Natural killer cell treated with Interleukin-12 subunit alpha and Interleukin-12 subunit beta and Interleukin-15 and Interleukin-18, amount 100 ng/mL, for 72 hours (primary cell): Measurements from ENCODE around the gene FAM181A. TPM values are rescaled to one million over a fixed set of nuclear protein-coding genes. Genes with fewer than 3 reads are reported as not detected.

Experiments used
- ATAC-seq, 2 donors: fragments of 150-1000 bp; cut with Tn5 transposase in 1 of 2; sonication (Bioruptor Pico), chemical (Tn5 transposase) in 1 of 2; 2 replicates each; pipeline ENCODE4 v1.10.0; 2021
- DNase-seq: peaks from one replicate; pipeline ENCODE4 v3.0.0; 2022; ENCODE audit warnings: low spot score
- H3K27ac Mint-ChIP-seq, 2 donors: 1 replicate in 1 of 2; 2 replicates in 1 of 2; pipeline ENCODE4 v1.8.0; 2022; ENCODE audit warnings: mixed read lengths in 2 of 2, mild to moderate bottlenecking in 1 of 2, moderate library complexity in 1 of 2
- H3K27me3 Mint-ChIP-seq, 2 donors: 1 replicate in 1 of 2; 2 replicates in 1 of 2; pipeline ENCODE4 v1.8.0; 2022; ENCODE audit warnings: mixed read lengths in 2 of 2
- H3K36me3 Mint-ChIP-seq: one replicate; pipeline ENCODE4 v1.8.0; 2022; ENCODE audit warnings: mixed read lengths
- H3K4me1 Mint-ChIP-seq, 2 donors: 1 replicate in 1 of 2; 2 replicates in 1 of 2; pipeline ENCODE4 v1.8.0; 2022; ENCODE audit warnings: low read depth in 2 of 2, mixed read lengths in 2 of 2, mild to moderate bottlenecking in 1 of 2
- H3K4me3 Mint-ChIP-seq: one replicate; pipeline ENCODE4 v1.8.0; 2022; ENCODE audit warnings: mixed read lengths
- H3K9me3 Mint-ChIP-seq: 2 replicates; pipeline ENCODE4 v1.8.0; 2022; ENCODE audit warnings: mixed read lengths
- total RNA-seq, 2 donors: library from RNA; stranded (reverse); gene quantifications; one replicate each; pipeline ENCODE4 v1.2.3, GENCODE V29; 2022

Gene FAM181A
- total RNA-seq, 2 donors from 2014 or later, result not detected

DNA sequence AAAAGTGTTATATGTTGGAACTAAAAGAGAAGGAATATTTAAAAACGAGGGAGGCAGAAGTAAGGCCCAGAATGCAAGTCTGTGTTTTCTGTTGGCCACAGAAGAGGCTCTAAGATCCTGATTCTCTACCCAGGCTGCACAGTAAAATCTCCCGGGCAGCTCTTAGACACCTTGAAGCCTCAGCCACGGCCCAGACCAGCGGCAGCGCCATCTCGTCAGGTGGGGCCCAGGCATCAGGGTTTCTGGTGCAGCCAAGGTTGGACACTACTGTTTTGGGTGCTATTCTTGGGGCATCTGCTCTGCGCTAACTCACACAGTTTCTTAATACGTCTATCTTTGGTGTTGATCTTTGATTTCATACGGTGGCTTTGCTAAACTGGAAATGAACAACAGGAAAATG lies 16.8 kb downstream of the FAM181A start:
- H3K36me3 Mint-ChIP-seq, result no peaks in the 10 kb centered on the region
- H3K4me1 Mint-ChIP-seq, result peaks cover 5 to 13% of the 10 kb centered on the region in 2 donors
- no peak for DNase-seq
- no peak for ATAC-seq
- H3K27ac Mint-ChIP-seq, result peak overlapping the region in 1 of 2 donors; percentile 15
- no peaks in the 10 kb centered on the region for H3K9me3 Mint-ChIP-seq
- H3K27me3 Mint-ChIP-seq, result no peaks in the 10 kb centered on the region
- no peak overlapping the region for H3K4me3 Mint-ChIP-seq

DNA sequence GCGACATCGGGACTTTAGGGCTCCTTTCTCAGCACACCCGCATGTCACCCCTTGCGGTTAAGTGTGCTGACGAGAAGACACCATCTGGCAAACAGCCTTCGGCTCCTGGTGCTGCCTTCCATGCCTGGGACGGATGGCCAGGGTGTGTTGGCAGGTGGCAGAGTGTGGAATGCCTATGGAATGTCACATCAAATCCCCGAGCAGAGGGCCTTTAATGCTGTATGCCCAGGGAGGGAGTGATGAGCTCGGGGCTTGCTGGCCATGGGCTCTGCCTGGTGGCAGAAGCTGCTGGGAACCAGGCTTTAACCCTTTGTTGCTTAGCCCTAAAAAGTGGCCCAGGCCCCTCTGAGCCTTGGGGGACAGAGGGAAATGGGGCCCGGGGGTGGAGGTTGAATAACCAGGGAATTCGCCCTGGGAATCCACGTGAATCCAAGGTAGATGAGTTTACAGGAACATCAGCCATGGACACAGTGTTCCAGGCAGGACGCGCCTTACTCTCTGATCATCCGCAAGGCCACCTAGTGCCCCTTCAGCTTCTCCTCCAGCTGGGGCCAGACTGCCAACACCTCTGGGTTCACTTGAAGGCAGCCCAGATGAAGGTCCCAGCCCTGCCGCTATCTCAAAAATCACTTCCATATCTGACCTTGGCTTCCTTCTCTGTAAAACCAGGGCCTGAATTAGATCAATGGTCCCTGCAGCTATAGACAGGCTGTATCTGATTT lies 17.4 kb downstream of the FAM181A start:
- Mint-ChIP-seq H3K9me3 (no peaks in the 10 kb centered on the region), H3K36me3 (no peaks in the 10 kb centered on the region)

DNA sequence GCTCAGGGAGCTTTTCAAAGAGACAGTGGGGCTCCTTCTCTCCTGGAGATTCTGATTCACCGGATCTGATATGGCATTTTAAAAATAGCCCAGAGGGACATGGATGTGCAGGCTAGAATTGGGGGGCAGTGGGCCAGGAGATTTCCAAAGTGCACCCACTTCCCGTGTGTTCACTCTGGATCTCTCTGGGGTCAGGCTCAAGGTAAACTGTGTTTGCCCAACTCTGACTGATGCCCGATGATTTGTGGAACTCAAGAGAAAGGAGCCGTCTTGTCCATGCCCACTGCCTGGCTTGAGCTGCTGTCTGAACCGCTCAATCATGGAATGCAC lies 17.9 kb downstream of the FAM181A start:
- H3K27ac Mint-ChIP-seq, result no peak overlapping the region

More for the DNA sequence above, 17.4 kb downstream of the FAM181A start:
- H3K27me3 Mint-ChIP-seq, result no peaks in the 10 kb centered on the region
- peaks cover 5 to 13% of the 10 kb centered on the region in 2 donors for H3K4me1 Mint-ChIP-seq
- no peak overlapping the region for H3K4me3 Mint-ChIP-seq
- no peak for DNase-seq
- H3K27ac Mint-ChIP-seq, result peak overlapping the region in 1 of 2 donors; percentile 15
- ATAC-seq, result no peak

DNA sequence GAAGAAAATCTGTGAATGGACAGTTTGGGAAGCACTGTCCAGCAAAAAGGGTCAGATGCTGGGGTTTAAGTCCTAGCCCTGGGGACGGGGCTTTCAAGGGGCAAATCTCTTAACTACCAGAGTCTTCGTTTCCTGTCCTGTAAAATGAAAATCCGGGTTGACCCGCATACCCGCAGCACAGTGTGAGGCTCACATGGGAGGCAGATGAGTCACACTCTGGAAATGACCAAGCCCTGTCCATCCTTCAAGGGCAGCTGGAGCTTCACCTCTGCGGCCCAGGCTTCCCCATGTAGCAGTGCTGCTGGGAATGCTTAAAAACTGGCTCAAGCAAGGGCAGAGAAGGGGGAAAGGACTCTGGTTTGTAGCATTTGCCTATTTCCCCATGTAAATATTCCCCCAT lies 19.0 kb downstream of the FAM181A start:
- Mint-ChIP-seq H3K27me3 (no peaks in the 10 kb centered on the region), H3K4me3 (no peak overlapping the region), H3K36me3 (peaks cover 6% of the 10 kb centered on the region), H3K4me1 (peaks cover 10 to 12% of the 10 kb centered on the region in 2 donors), H3K9me3 (no peaks in the 10 kb centered on the region), H3K27ac (no peak overlapping the region)
- ATAC-seq (peak in 1 of 2 donors; percentile 78), DNase-seq (no peak)

More for the DNA sequence above, 17.9 kb downstream of the FAM181A start:
- Mint-ChIP-seq H3K27me3 (no peaks in the 10 kb centered on the region), H3K36me3 (peaks cover under 1% of the 10 kb centered on the region), H3K4me1 (peaks cover 5 to 9% of the 10 kb centered on the region in 2 donors), H3K9me3 (no peaks in the 10 kb centered on the region), H3K4me3 (no peak overlapping the region)
- DNase-seq (no peak), ATAC-seq (no peak)

DNA sequence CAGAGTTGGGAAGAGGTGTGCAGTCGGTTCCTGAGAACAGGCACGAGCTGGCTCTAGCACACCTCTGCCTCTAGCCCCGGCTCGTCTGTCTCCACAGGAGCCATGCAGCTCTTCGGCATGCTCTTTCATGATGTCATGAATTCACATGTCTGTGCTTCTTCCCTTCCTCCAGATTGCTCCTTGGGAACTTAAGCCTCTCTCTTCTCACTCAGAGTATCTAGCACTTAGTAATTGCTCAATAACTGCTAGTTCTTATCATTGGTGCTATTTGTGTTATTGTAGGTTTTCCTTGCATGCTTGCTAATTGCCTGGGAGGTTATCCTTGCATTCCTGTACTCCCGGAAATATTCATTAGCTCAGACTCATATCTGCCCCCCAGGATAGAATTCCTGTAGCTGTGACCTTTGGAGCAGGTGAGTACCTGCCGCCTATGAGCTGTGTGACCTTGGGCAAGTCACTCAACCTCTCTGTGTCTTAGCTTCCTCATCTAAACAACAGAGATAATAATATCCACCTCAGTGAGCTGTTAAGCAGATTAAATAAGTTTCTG lies 19.5 kb downstream of the FAM181A start:
- H3K4me3 Mint-ChIP-seq, result no peak overlapping the region
- peaks cover 6% of the 10 kb centered on the region for H3K36me3 Mint-ChIP-seq
- DNase-seq (no peak), ATAC-seq (no peak)
- no peaks in the 10 kb centered on the region for H3K27me3 Mint-ChIP-seq
- H3K27ac Mint-ChIP-seq, result peak overlapping the region in 1 of 2 donors; percentile 11
- peaks cover 14% of the 10 kb centered on the region in 2 donors for H3K4me1 Mint-ChIP-seq
- H3K9me3 Mint-ChIP-seq, result no peaks in the 10 kb centered on the region

DNA sequence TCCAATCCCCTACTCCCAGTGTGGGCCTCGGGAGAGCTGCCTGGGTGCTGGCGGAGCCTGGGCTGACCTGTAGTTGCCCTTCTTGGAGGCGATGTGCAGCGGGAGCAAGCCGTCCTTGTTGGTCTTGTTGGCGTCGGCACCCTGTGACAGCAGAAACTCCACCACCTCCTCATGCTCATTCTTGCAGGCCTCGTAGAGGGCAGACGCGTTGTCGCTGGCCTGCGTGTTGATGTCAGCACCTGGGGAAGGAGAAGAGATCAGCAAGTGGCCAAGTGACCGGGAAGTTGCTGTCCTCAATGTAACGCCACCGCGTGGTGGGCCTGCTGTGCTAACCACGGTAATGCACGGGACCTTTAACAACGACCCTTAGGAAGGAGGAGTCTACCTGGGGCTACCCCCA lies 20.1 kb downstream of the FAM181A start:
- peaks cover 6% of the 10 kb centered on the region for H3K36me3 Mint-ChIP-seq
- no peaks in the 10 kb centered on the region for H3K27me3 Mint-ChIP-seq
- no peak for DNase-seq
- no peak for ATAC-seq
- no peak overlapping the region for H3K4me3 Mint-ChIP-seq
- H3K9me3 Mint-ChIP-seq, result no peaks in the 10 kb centered on the region
- no peak overlapping the region for H3K27ac Mint-ChIP-seq
- H3K4me1 Mint-ChIP-seq, result peaks cover 18 to 20% of the 10 kb centered on the region in 2 donors

DNA sequence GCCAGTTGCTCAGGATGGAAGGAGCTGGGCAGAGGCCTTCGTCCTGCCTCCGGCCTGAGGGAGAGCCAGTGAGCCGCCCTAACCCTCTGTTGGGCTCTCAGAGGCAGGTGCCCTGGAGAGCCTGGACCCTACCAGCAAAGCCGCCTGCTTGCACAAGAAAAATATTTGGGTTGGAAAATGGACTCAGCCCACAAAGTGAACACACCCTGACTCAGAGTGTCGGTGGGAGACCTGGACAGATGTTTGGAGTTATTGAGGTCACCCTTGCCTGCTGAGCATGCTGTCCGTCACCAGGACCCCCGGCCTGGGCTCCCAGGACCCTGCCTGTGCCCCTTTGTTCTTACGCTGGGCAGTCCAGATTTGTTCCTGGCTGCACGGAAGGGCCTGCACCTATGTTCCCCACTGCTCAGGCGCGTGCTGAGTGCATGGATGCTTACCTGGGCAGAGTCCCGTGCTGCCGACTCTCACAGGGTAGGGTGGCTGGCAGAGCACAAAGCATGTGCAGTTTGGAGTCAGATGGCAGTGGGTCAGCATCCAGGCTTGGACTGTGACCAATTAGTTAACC lies 22.4 kb downstream of the FAM181A start:
- Mint-ChIP-seq H3K4me1 (peaks cover 30 to 39% of the 10 kb centered on the region in 2 donors), H3K27me3 (no peaks in the 10 kb centered on the region), H3K27ac (no peak overlapping the region), H3K9me3 (no peaks in the 10 kb centered on the region), H3K4me3 (no peak overlapping the region), H3K36me3 (peaks cover 6% of the 10 kb centered on the region)
- ATAC-seq (no peak), DNase-seq (no peak)

DNA sequence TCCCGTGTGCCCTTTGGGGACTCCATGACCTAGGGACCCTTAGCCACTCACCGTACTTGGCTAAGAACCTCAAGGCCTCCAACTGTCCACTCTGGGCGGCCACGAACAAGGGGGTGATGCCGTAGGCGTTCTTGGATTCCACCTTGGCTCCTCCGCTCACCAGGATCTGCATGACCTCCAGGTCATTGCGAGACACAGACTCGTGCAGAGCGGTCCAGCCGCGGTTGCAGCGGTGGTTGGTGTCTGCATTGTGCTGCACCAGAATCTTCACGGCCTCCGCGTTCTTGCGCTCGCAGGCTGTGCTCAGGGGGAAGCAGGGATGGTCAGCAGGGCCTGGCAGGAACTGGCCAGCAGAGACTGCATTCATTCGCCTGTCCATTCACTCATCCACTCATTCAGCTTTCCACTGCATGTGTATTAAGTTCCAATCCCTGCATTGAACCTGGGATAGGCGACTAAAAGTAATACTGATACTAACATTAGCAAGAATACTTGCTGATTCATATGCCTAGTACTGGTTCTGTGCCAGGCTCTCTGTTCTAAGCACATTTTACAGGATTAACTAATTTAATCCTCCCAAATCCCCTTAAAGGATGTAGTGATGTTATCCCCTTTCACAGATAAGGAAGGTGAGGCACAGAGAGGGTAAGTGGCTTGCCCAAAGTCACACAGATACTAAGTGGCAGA lies 23.9 kb downstream of the FAM181A start:
- Mint-ChIP-seq H3K36me3 (peaks cover 12% of the 10 kb centered on the region), H3K27ac (peak overlapping the region; percentile 17 to 33), H3K9me3 (no peaks in the 10 kb centered on the region), H3K27me3 (no peaks in the 10 kb centered on the region), H3K4me1 (peaks cover 44 to 54% of the 10 kb centered on the region in 2 donors), H3K4me3 (peak overlapping the region; percentile 12)
- no peak for DNase-seq
- ATAC-seq, result no peak

DNA sequence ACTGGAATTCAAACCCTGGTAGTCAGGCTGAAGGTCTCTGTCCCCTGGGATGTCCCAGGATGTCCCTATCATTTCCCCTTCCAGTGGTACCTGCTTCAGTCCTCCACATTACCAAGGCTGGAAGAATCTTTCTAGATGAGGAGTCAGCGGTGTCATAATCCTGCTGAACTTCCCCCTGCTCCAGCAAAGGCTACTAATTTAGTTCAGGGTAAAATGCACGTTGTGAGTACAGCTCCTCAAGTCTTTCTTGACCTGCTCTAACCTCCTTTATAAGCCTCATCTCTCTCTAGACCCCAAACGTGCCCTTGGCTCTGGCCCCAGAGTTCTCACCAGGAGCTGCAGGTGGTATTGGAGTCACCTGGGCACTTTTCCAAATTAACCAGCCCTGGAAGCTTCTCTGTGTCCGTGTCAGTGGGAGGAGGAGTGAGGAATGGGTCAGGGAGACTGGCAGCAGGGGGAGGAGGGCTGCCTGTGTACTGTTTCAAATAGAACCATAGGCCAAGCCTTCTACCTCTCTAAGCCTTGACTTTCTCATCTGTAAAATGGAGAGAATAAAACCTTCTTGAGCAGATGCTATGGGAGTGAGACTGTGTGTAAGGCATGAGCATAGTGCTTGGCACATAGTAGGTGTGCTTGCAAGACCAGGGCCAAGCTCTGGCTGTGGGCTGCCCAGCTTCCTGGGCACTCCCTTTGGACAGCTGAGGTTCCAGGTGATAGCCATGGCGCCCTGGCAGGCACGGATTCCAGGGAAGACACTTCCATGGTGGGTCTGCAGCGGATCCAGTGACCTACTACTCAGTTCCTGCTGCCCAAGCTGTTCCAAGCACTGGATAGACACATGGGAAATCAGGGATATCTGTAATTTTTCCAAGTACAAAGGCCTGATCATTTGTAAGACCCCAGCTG lies 24.7 kb downstream of the FAM181A start:
- DNase-seq, result no peak
- ATAC-seq, result no peak
- Mint-ChIP-seq H3K27me3 (no peaks in the 10 kb centered on the region), H3K9me3 (no peaks in the 10 kb centered on the region), H3K36me3 (peaks cover 12% of the 10 kb centered on the region), H3K4me1 (peaks cover 46 to 60% of the 10 kb centered on the region in 2 donors), H3K27ac (peak overlapping the region; percentile 31 to 33), H3K4me3 (peak overlapping the region; percentile 12)

DNA sequence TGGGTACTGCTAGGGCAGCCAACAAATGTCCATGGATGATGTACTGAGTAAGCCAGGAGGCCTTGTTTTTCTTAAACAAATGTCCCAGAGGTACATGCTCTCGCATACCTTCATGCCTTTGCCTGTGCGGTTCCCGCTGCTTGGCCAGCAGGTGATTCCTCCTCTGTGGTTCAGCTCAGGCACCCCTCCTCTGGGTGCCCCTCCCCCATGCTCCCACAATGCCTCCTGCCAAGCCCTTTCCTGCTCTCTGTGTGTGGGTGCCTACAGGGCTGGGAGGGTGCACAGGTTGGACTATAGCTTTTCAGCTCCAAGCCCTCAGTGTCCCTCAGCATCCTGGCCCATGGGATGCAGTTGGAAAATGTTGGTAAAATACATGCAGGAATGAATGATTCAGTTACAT lies 25.7 kb downstream of the FAM181A start:
- Mint-ChIP-seq H3K9me3 (no peaks in the 10 kb centered on the region), H3K27ac (peak overlapping the region in 1 of 2 donors; percentile 14), H3K4me1 (peaks cover 52 to 68% of the 10 kb centered on the region in 2 donors), H3K36me3 (peaks cover 12% of the 10 kb centered on the region), H3K4me3 (peak overlapping the region; percentile 99), H3K27me3 (no peaks in the 10 kb centered on the region)
- DNase-seq (no peak), ATAC-seq (no peak)

DNA sequence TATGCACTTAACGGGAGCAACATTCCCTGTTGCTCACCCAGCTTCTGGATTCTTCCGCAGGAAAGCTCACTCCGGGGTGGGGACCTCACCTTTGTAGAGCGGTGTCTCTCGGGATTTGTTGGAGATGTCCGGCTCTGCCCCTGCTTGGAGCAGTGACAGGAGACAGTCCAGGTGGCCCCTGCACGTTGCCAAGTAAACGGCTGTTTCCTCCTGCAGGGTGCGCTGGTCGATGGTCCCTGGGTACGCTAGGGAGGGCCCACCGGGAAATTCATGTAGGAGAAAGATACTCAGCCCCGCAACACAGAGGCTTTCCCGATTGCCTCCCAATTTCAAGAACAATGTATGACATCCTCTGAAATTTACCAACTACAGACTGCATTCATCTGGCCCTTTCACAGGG lies 26.1 kb downstream of the FAM181A start:
- ATAC-seq (no peak), DNase-seq (no peak)
- peak overlapping the region; percentile 37 to 96 for H3K27ac Mint-ChIP-seq
- H3K4me1 Mint-ChIP-seq, result peaks cover 57 to 72% of the 10 kb centered on the region in 2 donors
- no peaks in the 10 kb centered on the region for H3K9me3 Mint-ChIP-seq
- no peaks in the 10 kb centered on the region for H3K27me3 Mint-ChIP-seq
- H3K4me3 Mint-ChIP-seq, result peak overlapping the region; percentile 99
- peaks cover 12% of the 10 kb centered on the region for H3K36me3 Mint-ChIP-seq

DNA sequence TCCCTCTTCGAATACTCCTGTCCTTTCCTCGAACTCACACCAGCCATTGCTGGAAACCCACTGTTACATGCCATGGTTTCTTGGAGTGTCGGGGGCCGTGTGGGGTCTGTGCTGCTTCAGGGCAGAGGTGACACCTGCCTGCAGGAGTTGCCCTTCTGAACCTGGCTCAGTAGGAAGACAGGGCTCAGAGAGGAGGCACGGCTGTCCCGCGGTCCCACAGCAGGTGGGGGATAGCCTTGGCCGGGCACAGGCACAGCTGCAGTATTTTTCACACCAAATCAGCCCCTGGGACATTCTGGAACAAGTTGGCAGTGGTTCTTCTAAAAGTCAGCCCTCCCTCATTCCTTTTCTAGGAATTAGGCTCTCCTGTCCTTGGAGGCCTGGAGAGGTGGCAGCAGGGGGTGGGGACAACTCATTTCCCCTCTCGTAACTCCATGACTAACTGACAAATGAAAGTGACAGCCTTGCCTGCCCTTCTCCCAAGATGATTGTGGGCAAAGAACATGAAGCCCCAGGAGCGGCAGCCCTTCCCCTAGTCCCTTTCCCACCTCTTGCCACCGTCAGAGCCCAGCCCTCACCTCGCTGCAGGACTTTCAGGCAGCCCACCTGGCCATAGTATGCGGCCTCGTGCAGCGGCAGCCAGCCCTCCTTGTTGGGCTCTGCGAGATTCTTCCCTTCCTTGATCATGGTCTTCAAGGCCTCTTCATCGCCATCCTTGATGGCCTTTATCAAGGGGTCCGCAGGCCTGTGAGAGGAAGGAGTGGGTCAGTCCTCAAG lies 26.8 kb downstream of the FAM181A start:
- H3K4me1 Mint-ChIP-seq, result peaks cover 63 to 79% of the 10 kb centered on the region in 2 donors
- peaks cover 12% of the 10 kb centered on the region for H3K36me3 Mint-ChIP-seq
- H3K27me3 Mint-ChIP-seq, result no peaks in the 10 kb centered on the region
- no peaks in the 10 kb centered on the region for H3K9me3 Mint-ChIP-seq
- no peak for ATAC-seq
- peak overlapping the region; percentile 96 for H3K27ac Mint-ChIP-seq
- no peak for DNase-seq
- H3K4me3 Mint-ChIP-seq, result peak overlapping the region; percentile 99

DNA sequence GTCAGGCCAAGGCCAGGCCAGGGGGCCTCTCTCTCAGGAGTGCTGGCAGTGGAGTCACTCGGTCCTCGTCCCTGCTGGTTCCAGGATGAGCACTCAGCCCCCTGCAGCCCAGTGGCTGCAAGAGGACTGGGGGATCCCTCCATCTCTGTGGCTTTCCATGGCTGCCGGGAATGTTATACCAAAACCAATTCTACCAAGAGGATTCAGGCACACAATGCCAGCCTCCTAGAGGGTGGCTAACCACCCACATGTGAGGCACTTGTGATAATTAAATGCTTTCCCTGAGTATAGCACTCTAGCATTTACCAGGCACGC lies 27.3 kb downstream of the FAM181A start:
- peak overlapping the region; percentile 96 for H3K27ac Mint-ChIP-seq
- peaks cover 69 to 84% of the 10 kb centered on the region in 2 donors for H3K4me1 Mint-ChIP-seq
- H3K4me3 Mint-ChIP-seq, result peak overlapping the region; percentile 99
- H3K36me3 Mint-ChIP-seq, result peaks cover 12% of the 10 kb centered on the region
- no peaks in the 10 kb centered on the region for H3K9me3 Mint-ChIP-seq
- no peak for ATAC-seq
- DNase-seq, result no peak
- H3K27me3 Mint-ChIP-seq, result no peaks in the 10 kb centered on the region
